MM.1S (cell line): ENCODE results near the gene ARHGAP45.

Experiments used
- EZH2 ChIP-seq: fragments of 300-600 bp; sonication (generic); optimal IDR thresholded peaks from 2 replicates; pipeline ENCODE3; 2017; ENCODE audit warnings: low read depth, mild to moderate bottlenecking, antibody characterized with exemption, low read length, mixed read lengths
- EZH2phosphoT487 ChIP-seq: fragments of 300-600 bp; sonication (generic); IDR thresholded peaks from 2 replicates; pipeline ENCODE4 v1.6.1; 2018; ENCODE audit warnings: antibody characterized with exemption, low read length
- TF ChIP-seq, protein P1 (sequence below): fragments of 300-600 bp; sonication (generic); IDR thresholded peaks from 2 replicates; pipeline ENCODE4 v1.5.1; 2016; ENCODE audit warnings: antibody characterized with exemption, low read length, mixed read lengths

DNA sequence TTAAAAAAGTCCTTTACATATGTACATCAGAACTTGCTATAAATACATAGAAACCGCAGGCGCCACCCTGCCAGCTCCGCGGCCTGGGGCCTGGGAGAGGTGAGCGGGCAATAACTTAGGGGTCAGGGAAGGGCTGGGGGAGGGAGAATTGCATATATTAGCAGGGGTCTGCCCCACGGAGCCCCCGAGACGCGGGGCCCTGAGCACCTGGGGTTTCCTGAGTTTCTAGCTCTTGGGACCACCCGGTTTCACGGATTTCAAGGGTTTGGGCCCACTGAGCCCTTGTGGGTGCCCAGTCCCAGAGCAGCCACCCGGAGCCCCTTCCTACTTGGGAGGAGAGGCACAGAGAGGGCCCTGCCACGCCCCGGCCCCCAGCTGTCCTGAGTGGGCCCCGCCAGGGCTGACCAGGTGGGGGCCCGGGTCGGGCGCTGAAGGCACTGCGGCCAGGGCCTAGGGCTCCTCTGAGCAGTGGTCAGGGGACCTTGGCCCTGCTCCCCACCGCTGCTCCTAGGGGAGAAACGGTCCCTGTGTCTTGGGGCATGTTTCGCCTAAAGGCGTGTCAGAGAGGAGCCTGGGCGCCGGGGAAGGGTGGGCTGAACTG is 40.8 kb downstream of the ARHGAP45 start:
- TF ChIP-seq, protein P1, sequence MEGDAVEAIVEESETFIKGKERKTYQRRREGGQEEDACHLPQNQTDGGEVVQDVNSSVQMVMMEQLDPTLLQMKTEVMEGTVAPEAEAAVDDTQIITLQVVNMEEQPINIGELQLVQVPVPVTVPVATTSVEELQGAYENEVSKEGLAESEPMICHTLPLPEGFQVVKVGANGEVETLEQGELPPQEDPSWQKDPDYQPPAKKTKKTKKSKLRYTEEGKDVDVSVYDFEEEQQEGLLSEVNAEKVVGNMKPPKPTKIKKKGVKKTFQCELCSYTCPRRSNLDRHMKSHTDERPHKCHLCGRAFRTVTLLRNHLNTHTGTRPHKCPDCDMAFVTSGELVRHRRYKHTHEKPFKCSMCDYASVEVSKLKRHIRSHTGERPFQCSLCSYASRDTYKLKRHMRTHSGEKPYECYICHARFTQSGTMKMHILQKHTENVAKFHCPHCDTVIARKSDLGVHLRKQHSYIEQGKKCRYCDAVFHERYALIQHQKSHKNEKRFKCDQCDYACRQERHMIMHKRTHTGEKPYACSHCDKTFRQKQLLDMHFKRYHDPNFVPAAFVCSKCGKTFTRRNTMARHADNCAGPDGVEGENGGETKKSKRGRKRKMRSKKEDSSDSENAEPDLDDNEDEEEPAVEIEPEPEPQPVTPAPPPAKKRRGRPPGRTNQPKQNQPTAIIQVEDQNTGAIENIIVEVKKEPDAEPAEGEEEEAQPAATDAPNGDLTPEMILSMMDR = no peak
- TF ChIP-seq EZH2 (no peak), EZH2phosphoT487 (no peak)
